ENCODE results near the gene DUSP3.

- TF ChIP-seq EZH2 (IDR thresholded peaks at IDR 0.05; ENCODE audit: borderline replicate concordance) (no peak), CTCF (IDR thresholded peaks at IDR 0.05; ENCODE audit: poor library complexity) (no peak)
Observed at GRCh38 chr17:43717913-43718312, 60.9 kb downstream of the DUSP3 start.

Data from hepatocyte (in vitro differentiated cells).